Progenitor cell of endocrine pancreas (in vitro differentiated cells): Measurements from ENCODE around the gene PDE4A. TPM values are rescaled to one million over a fixed set of nuclear protein-coding genes. Genes with fewer than 3 reads are reported as not detected.

Source experiments
- DNase-seq: peaks from one replicate; pipeline ENCODE4 v3.0.0; 2021; ENCODE audit warnings: low spot score; ENCODE audit not compliant: unreplicated experiment
- H3K27ac Mint-ChIP-seq: 2 replicates; pipeline ENCODE4 v1.8.0; 2021; ENCODE audit warnings: mild to moderate bottlenecking, moderate library complexity, mixed read lengths
- H3K27me3 Mint-ChIP-seq: 2 replicates; pipeline ENCODE4 v1.8.0; 2021; ENCODE audit warnings: mixed read lengths
- H3K36me3 Mint-ChIP-seq: 2 replicates; pipeline ENCODE4 v1.8.0; 2022; ENCODE audit warnings: mixed read lengths; ENCODE audit not compliant: insufficient read depth
- H3K4me1 Mint-ChIP-seq: 2 replicates; pipeline ENCODE4 v1.8.0; 2021; ENCODE audit warnings: low read depth, mixed read lengths
- H3K4me3 Mint-ChIP-seq: 2 replicates; pipeline ENCODE4 v1.8.0; 2021; ENCODE audit warnings: low read depth, mild to moderate bottlenecking, moderate library complexity, mixed read lengths
- H3K9me3 Mint-ChIP-seq: 2 replicates; pipeline ENCODE4 v1.8.0; 2021; ENCODE audit warnings: low read depth, mixed read lengths
- total RNA-seq: library from RNA; stranded (reverse); gene quantifications from 2 replicates; pipeline ENCODE4 v1.2.1, GENCODE V29; 2021
- TF ChIP-seq, protein P1 (sequence below): fragments of 200-600 bp; sonication (generic); IDR thresholded peaks from one replicate; pipeline ENCODE4 v1.5.0; 2021; ENCODE audit warnings: antibody characterized with exemption, mild to moderate bottlenecking; ENCODE audit not compliant: unreplicated experiment

PDE4A gene
- total RNA-seq, 1 donor from 2014 or later = 0.72 TPM

DNA sequence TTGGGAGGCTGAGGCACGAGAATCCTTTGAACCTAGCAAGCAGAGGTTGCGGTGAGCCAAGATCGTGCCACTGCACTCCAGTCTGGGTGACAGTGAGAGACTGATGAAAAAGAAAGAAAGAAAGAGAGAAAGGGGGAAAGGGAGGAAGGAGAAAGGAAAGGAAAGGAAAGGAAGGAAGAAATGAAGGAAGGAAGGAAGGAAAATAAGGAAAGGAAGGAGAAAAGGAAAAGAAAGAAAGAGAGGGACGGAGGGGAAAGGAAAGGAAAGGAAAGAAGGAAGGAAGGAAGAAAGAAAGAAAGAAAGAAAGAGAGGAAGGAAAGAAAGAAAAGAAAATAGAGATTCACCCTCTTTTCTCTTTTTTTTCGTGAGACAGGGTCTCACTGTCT lies 8.7 kb downstream of the PDE4A start:
- Mint-ChIP-seq H3K27me3 (peaks cover 86% of the 10 kb centered on the region), H3K4me3 (no peak overlapping the region)

DNA sequence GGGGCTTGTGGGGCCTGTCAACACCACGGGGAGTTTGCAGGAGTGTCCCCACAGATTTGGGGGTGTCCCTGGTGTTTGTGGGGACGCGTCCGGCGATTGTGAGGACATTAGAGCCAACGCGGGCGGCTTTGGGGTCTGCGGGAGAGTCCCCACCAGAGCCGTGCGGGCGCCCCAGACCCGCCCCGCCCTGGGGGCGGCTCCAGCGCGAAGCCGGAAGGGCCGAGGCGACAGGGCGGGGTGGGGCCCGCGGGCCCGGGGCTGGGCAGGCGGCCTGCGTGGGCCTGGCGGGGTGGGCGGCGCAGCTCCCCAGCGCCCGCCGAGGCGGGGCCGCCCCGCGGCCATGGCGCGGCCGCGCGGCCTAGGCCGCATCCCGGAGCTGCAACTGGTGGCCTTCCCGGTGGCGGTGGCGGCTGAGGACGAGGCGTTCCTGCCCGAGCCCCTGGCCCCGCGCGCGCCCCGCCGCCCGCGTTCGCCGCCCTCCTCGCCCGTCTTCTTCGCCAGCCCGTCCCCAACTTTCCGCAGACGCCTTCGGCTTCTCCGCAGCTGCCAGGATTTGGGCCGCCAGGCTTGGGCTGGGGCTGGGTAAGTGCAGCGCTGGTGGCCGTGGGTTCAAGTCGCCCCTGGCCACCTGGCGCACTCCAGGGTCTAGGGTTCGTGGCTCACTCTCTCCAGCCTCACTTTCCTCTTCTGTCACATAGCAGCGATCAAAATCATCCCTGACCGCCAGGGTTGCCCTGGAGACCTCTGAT lies 10.3 kb downstream of the PDE4A start:
- no peaks in the 10 kb centered on the region for H3K9me3 Mint-ChIP-seq
- TF ChIP-seq, protein P1, sequence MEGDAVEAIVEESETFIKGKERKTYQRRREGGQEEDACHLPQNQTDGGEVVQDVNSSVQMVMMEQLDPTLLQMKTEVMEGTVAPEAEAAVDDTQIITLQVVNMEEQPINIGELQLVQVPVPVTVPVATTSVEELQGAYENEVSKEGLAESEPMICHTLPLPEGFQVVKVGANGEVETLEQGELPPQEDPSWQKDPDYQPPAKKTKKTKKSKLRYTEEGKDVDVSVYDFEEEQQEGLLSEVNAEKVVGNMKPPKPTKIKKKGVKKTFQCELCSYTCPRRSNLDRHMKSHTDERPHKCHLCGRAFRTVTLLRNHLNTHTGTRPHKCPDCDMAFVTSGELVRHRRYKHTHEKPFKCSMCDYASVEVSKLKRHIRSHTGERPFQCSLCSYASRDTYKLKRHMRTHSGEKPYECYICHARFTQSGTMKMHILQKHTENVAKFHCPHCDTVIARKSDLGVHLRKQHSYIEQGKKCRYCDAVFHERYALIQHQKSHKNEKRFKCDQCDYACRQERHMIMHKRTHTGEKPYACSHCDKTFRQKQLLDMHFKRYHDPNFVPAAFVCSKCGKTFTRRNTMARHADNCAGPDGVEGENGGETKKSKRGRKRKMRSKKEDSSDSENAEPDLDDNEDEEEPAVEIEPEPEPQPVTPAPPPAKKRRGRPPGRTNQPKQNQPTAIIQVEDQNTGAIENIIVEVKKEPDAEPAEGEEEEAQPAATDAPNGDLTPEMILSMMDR = no peak
- no peaks in the 10 kb centered on the region for H3K4me1 Mint-ChIP-seq
- H3K4me3 Mint-ChIP-seq = peak overlapping the region; percentile 61
- no peak for DNase-seq
- no peaks in the 10 kb centered on the region for H3K36me3 Mint-ChIP-seq
- peaks cover 75% of the 10 kb centered on the region for H3K27me3 Mint-ChIP-seq
- no peak overlapping the region for H3K27ac Mint-ChIP-seq

More for the DNA sequence above, 8.7 kb downstream of the PDE4A start:
- no peak for DNase-seq
- Mint-ChIP-seq H3K9me3 (no peaks in the 10 kb centered on the region), H3K27ac (no peak overlapping the region), H3K36me3 (no peaks in the 10 kb centered on the region), H3K4me1 (no peaks in the 10 kb centered on the region)
- TF ChIP-seq, protein P1 = no peak

DNA sequence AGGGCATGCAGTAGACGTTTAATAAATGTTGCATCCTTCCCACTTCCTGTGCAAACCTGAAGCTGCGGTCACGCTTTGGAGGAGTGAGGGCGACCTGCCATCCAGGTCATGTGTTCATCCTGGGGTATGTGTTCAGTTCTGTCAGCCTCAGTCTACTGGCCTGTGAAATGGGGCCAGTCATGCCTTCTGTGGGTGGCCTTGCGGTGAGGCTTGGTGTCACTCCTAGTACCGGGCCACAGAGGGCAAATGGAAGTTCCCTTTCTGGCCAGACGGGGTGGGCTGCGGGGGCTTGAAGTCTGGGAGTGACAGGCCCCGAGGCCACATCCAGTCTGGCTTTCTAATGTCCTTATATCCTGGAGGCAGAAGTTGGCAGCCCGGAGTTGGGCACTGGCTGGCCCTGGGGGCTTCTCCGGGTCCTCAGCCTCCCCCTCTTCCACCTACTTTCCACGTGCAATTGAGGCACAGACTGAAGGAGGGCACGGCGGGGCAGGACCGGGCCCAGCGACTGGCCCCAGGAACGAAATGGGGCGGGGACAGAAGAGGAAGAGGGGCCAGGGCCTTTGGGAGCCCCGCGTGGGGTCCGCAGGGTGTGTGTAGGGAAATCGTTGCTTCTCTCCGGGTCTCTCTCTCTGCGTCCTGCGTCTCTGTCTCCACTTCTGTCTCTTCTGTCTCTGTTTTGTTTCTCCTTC lies 11.1 kb downstream of the PDE4A start:
- H3K36me3 Mint-ChIP-seq = no peaks in the 10 kb centered on the region
- no peak for DNase-seq
- peaks cover 70% of the 10 kb centered on the region for H3K27me3 Mint-ChIP-seq
- peak overlapping the region; percentile 61 for H3K4me3 Mint-ChIP-seq
- peak overlapping the region; percentile 85 for H3K27ac Mint-ChIP-seq
- no peaks in the 10 kb centered on the region for H3K9me3 Mint-ChIP-seq
- TF ChIP-seq, protein P1 = no peak
- H3K4me1 Mint-ChIP-seq = no peaks in the 10 kb centered on the region

DNA sequence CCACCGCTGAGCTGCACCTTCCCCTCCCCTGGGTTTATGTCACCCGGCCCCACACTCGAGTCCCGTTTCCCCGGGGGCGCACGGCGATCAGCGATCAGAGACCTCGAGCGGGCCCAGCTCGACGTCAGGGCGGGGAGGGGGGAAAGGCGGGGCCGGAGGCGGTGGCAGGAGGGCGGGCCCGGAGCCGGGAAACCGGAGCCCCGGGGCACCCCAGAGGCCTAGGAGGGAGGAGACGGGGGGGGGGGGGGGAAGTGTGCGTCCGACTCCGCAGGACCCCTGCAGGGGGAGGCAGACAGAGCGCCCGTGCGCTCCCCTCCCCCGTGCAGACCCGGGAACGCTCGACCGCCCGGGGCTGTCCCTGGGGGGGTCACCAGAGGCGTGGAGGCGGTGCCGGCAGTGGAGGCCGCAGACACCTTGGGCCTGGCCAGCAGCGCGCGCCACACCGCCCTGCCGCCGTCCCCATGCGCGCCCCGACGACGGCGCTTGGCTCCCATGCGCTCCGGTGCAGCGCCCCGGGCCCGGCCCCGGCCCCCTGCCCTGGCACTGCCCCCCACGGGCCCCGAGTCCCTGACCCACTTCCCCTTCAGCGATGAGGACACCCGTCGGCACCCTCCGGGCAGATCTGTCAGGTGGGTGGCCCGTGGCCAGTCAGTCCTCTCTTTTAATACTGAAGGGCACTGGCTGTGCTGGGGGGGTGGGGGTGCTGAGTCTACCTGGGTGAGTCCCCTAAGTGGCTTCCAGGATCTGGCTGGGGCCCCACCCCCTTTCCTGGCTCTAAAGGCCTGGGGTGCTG lies 11.8 kb downstream of the PDE4A start:
- no peak for DNase-seq

More for the DNA sequence above, 11.8 kb downstream of the PDE4A start:
- Mint-ChIP-seq H3K4me1 (no peaks in the 10 kb centered on the region), H3K4me3 (peak overlapping the region; percentile 59), H3K27ac (peak overlapping the region; percentile 85), H3K9me3 (no peaks in the 10 kb centered on the region), H3K36me3 (no peaks in the 10 kb centered on the region), H3K27me3 (peaks cover 63% of the 10 kb centered on the region)
- TF ChIP-seq, protein P1 = no peak
